Neural cell (in vitro differentiated cells): ENCODE measurements around the gene ATG4A. TPM values are rescaled to one million over a fixed set of nuclear protein-coding genes. Genes with fewer than 3 reads are reported as not detected.

Experiments used
- H2AFZ ChIP-seq: fragments of 200-600, 300-800 bp; sonication (generic), shearing (Covaris generic); 2 replicates; pipeline ENCODE4 v1.6.0; 2014; ENCODE audit warnings: low read depth, mild to moderate bottlenecking, antibody characterized with exemption, low read length, moderate library complexity
- H3F3A ChIP-seq: fragments of 200-600 bp; shearing (Covaris generic); 2 replicates; pipeline ENCODE4 v1.6.1; 2016; ENCODE audit warnings: mild to moderate bottlenecking, moderate library complexity, mixed read lengths, antibody characterized with exemption, low read length; ENCODE audit not compliant: insufficient read depth, poor library complexity, severe bottlenecking
- H3K27ac ChIP-seq: fragments of 200-600, 300-800 bp; sonication (generic), shearing (Covaris generic); 2 replicates; pipeline ENCODE4 v1.5.1; 2014; ENCODE audit warnings: mild to moderate bottlenecking, low read length, moderate library complexity
- H3K27me3 ChIP-seq: fragments of 300-800, 200-600 bp; sonication (generic), shearing (Covaris generic); 2 replicates; pipeline ENCODE4 v1.6.0; 2014; ENCODE audit warnings: mild to moderate bottlenecking, low read depth, low read length, moderate library complexity; ENCODE audit not compliant: insufficient read depth
- H3K36me3 ChIP-seq: fragments of 300-800, 200-600 bp; sonication (generic), shearing (Covaris generic); 2 replicates; pipeline ENCODE4 v1.5.1; 2014; ENCODE audit warnings: mild to moderate bottlenecking, antibody characterized with exemption, low read length, moderate library complexity; ENCODE audit not compliant: insufficient read depth
- H3K4me2 ChIP-seq: fragments of 300-800, 200-600 bp; sonication (generic), shearing (Covaris generic); 2 replicates; pipeline ENCODE4 v1.6.0; 2014; ENCODE audit warnings: mild to moderate bottlenecking, low read length
- H3K4me3 ChIP-seq: fragments of 300-800, 200-600 bp; sonication (generic), shearing (Covaris generic); 2 replicates; pipeline ENCODE4 v1.5.1; 2014; ENCODE audit warnings: mild to moderate bottlenecking, low read length, moderate library complexity
- H3K79me2 ChIP-seq: fragments of 200-600 bp; shearing (Covaris generic); replicated peaks from 2 replicates; pipeline ENCODE4 v1.6.0; 2014; ENCODE audit warnings: mild to moderate bottlenecking, low read length, moderate library complexity; ENCODE audit not compliant: insufficient read depth
- H3K9ac ChIP-seq: fragments of 300-800, 200-600 bp; sonication (generic), shearing (Covaris generic); 2 replicates; pipeline ENCODE4 v1.6.1; 2016; ENCODE audit warnings: mild to moderate bottlenecking, low read length, mixed read lengths
- H3K9me2 ChIP-seq: fragments of 200-600 bp; shearing (Covaris generic); 2 replicates; pipeline ENCODE4 v1.6.1; 2016; ENCODE audit warnings: mild to moderate bottlenecking, low read length, mixed read lengths; ENCODE audit not compliant: insufficient read depth
- H3K9me3 ChIP-seq: fragments of 200-600, 300-800 bp; sonication (generic), shearing (Covaris generic); 2 replicates; pipeline ENCODE4 v1.6.1; 2016; ENCODE audit warnings: mild to moderate bottlenecking, mixed run types, low read length, moderate library complexity, mixed read lengths
- H4K20me1 ChIP-seq: fragments of 200-600 bp; shearing (Covaris generic); 2 replicates; pipeline ENCODE4 v1.6.1; 2016; ENCODE audit warnings: mild to moderate bottlenecking, mixed run types; ENCODE audit not compliant: insufficient read depth
- CTCF ChIP-seq: fragments of 450-650 bp; IDR thresholded peaks from 2 replicates; pipeline ENCODE4 v1.5.1; 2014; ENCODE audit warnings: antibody characterized with exemption, mild to moderate bottlenecking, moderate library complexity; ENCODE audit not compliant: poor library complexity, severe bottlenecking
- EP300 ChIP-seq: fragments of 450-650 bp; conservative IDR thresholded peaks from 2 replicates; pipeline ENCODE4 v1.6.1; 2014; ENCODE audit warnings: antibody characterized with exemption, mild to moderate bottlenecking, moderate library complexity; ENCODE audit not compliant: poor library complexity, severe bottlenecking
- EZH2 ChIP-seq: fragments of 200-600, 300-800 bp; shearing (Covaris generic), sonication (generic); IDR thresholded peaks from 2 replicates; pipeline ENCODE4 v1.6.1; 2014; ENCODE audit warnings: antibody characterized with exemption, low read length, borderline replicate concordance, mild to moderate bottlenecking; ENCODE audit not compliant: insufficient read depth, poor library complexity, severe bottlenecking
- MXI1 ChIP-seq: fragments of 450-650 bp; conservative IDR thresholded peaks from 2 replicates; pipeline ENCODE4 v1.6.1; 2014; ENCODE audit warnings: antibody characterized with exemption, mild to moderate bottlenecking; ENCODE audit not compliant: poor library complexity, severe bottlenecking
- POLR2AphosphoS5 ChIP-seq: IDR thresholded peaks from 2 replicates; pipeline ENCODE4 v1.6.1; 2012
- RAD21 ChIP-seq: fragments of 450-650 bp; conservative IDR thresholded peaks from 2 replicates; pipeline ENCODE4 v1.6.1; 2014; ENCODE audit warnings: antibody characterized with exemption, mild to moderate bottlenecking, moderate library complexity
- SMC3 ChIP-seq: fragments of 450-650 bp; conservative IDR thresholded peaks from 2 replicates; pipeline ENCODE4 v1.6.1; 2014; ENCODE audit warnings: antibody characterized with exemption, mild to moderate bottlenecking, moderate library complexity; ENCODE audit not compliant: poor library complexity
- TAF1 ChIP-seq: IDR thresholded peaks from 2 replicates; pipeline ENCODE4 v1.6.1; 2012; ENCODE audit warnings: low read depth
- polyA plus RNA-seq: library from polyadenylated mRNA; depleted of rRNA; stranded (reverse); fragments of >200 nt; gene quantifications from 2 replicates; pipeline ENCODE4 v1.2.3, GENCODE V29; 2014
- TF ChIP-seq, protein P1 (sequence below): IDR thresholded peaks from 2 replicates; pipeline ENCODE4 v1.6.1; 2012; ENCODE audit warnings: borderline replicate concordance

Gene ATG4A
- polyA plus RNA-seq, 1 donor from 2014 or later: 20.4 TPM

DNA sequence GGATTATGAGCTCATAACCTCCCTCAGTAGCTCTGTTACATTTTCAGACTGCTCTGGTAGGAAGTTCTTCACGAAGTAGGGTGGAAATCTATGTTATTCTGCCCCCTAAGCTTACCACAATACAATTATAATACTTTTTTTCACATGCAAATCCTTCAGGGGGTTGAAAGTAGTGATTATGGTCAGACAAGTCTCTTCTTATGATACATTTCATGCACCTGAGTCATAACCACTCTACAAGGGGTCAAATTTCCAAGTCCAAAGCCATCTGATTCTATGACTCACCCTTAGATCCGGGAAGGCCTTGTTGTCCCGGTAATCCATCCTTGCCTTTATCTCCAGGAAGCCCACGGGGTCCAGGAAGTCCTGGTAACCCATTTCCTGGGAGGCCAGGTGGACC is 95.2 kb downstream of the ATG4A start:
- no peak overlapping the region for H3K9ac ChIP-seq
- no peak overlapping the region for H3K4me2 ChIP-seq
- H2AFZ ChIP-seq: no peak overlapping the region
- H3K9me3 ChIP-seq: no peaks in the 10 kb centered on the region
- no peaks in the 10 kb centered on the region for H4K20me1 ChIP-seq
- no peaks in the 10 kb centered on the region for H3K9me2 ChIP-seq
- H3K79me2 ChIP-seq: no peaks in the 10 kb centered on the region
- no peak overlapping the region for H3K4me3 ChIP-seq
- no peaks in the 10 kb centered on the region for H3K27me3 ChIP-seq
- TF ChIP-seq POLR2AphosphoS5: no peak
- no peak for TF ChIP-seq MXI1
- no peak for TF ChIP-seq CTCF
- no peak for TF ChIP-seq SMC3
- no peak for TF ChIP-seq TAF1
- TF ChIP-seq, protein P1, sequence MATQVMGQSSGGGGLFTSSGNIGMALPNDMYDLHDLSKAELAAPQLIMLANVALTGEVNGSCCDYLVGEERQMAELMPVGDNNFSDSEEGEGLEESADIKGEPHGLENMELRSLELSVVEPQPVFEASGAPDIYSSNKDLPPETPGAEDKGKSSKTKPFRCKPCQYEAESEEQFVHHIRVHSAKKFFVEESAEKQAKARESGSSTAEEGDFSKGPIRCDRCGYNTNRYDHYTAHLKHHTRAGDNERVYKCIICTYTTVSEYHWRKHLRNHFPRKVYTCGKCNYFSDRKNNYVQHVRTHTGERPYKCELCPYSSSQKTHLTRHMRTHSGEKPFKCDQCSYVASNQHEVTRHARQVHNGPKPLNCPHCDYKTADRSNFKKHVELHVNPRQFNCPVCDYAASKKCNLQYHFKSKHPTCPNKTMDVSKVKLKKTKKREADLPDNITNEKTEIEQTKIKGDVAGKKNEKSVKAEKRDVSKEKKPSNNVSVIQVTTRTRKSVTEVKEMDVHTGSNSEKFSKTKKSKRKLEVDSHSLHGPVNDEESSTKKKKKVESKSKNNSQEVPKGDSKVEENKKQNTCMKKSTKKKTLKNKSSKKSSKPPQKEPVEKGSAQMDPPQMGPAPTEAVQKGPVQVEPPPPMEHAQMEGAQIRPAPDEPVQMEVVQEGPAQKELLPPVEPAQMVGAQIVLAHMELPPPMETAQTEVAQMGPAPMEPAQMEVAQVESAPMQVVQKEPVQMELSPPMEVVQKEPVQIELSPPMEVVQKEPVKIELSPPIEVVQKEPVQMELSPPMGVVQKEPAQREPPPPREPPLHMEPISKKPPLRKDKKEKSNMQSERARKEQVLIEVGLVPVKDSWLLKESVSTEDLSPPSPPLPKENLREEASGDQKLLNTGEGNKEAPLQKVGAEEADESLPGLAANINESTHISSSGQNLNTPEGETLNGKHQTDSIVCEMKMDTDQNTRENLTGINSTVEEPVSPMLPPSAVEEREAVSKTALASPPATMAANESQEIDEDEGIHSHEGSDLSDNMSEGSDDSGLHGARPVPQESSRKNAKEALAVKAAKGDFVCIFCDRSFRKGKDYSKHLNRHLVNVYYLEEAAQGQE: no peak
- TF ChIP-seq RAD21: no peak
- TF ChIP-seq EZH2: no peak
- no peak for TF ChIP-seq EP300
- no peaks in the 10 kb centered on the region for H3K36me3 ChIP-seq
- no peaks in the 10 kb centered on the region for H3F3A ChIP-seq
- H3K27ac ChIP-seq: no peak overlapping the region

DNA sequence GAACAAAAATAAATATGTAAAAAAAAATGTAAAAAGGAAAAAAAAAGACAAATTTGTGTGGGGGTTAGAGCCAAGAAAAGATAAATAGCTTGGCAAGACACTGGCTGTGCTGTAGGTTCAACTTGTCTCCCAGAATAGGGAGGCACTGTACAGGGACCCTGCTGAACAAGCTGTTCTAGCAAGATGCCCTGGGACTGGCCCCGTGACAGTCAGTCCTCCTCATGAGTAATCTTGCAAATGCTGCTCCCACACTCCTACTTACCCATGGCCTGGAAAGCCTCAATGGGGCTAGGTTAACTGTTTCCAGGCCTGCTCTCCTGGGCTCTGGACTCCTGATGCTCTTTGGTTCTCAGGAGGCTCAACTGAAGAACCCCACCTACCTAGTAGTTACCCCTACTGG is 106.8 kb downstream of the ATG4A start:
- H2AFZ ChIP-seq: no peak overlapping the region
- no peaks in the 10 kb centered on the region for H4K20me1 ChIP-seq
- H3K4me2 ChIP-seq: no peak overlapping the region
- H3K79me2 ChIP-seq: no peaks in the 10 kb centered on the region
- H3K9me2 ChIP-seq: no peaks in the 10 kb centered on the region
- no peaks in the 10 kb centered on the region for H3K9me3 ChIP-seq
- H3K36me3 ChIP-seq: no peaks in the 10 kb centered on the region
- no peak overlapping the region for H3K9ac ChIP-seq
- H3K4me3 ChIP-seq: no peak overlapping the region
- H3F3A ChIP-seq: no peaks in the 10 kb centered on the region
- H3K27ac ChIP-seq: no peak overlapping the region
- no peak for TF ChIP-seq SMC3
- TF ChIP-seq EP300: no peak
- no peak for TF ChIP-seq MXI1
- TF ChIP-seq, protein P1: no peak
- no peak for TF ChIP-seq EZH2
- TF ChIP-seq POLR2AphosphoS5: no peak
- H3K27me3 ChIP-seq: no peaks in the 10 kb centered on the region
